ENCODE results near the gene NAB2. TPM values are rescaled to one million over a fixed set of nuclear protein-coding genes. Genes with fewer than 3 reads are reported as not detected.

The NAB2 gene
- total and polyA plus RNA-seq, 9 of the 15 experiments (the other 6 are each of a cell fraction or from before 2014, with no cell fraction given): 0.45 to 40.9 (median 20.4) TPM

- TF ChIP-seq, protein P1, sequence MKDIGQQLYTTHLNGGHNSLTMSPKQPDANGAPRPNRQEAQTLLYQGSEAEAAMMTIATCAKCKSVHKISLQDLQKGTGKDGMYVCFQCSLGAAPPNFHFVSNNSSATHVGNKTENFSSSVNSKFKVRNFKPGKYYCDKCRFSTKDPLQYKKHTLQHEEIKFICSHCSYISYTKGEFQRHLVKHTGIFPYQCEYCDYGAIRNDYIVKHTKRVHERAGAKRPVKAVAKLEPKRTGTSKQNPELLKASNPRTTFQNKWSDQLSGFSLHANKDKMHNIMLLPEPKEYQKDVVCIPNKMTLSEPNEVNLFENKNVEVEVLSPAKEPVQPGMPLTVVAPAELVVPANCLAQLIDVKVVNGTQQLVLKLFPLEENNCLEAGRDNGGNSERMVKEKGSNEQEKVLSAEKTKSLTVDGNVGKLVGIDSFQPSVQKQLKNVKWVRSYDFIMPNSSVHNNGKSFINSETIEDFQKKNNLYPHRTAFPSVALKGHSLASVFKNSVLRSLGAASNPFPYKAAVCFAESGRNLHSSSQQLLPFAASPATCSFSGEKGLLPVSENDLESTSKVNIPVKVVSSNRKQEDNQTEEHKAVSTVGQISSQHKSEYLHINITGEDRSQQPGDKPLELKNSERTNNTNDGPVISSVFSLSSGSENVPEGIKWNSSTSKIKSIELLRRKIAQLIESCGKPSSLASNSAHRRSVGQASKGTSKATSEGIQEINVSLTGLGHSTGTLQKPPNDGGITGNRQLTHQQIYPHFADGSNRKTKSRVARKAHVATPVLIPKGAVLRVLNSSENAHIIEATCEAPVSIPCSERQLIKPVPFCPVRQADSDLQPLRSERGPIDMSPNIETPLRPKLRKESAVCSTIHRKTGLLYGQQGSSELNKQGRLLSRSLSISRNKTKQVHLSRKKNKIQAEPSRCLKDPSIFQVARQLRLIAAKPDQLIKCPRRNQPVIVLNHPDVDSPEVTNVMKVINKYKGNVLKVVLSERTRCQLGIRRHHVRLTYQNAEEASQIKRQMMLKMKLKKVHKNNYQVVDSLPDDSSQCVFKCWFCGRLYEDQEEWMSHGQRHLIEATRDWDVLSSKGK (CRISPR knock-in tag; IDR thresholded peaks at IDR 0.05): no peak
- TF ChIP-seq NR2C1 (IDR thresholded peaks at IDR 0.05): peak; percentile 58; the same call in 1 of the 2 replicates
- 0 out of 2 replicates have a peak, but pooled peaks have one; percentile 39 for TF ChIP-seq NR2C1 (tag; IDR thresholded peaks at IDR 0.05)
- TF ChIP-seq MTF1 (CRISPR knock-in tag; IDR thresholded peaks at IDR 0.05; ENCODE audit: borderline replicate concordance): no peak
- TF ChIP-seq ZNF282 (CRISPR knock-in tag; IDR thresholded peaks at IDR 0.05): no peak
- TF ChIP-seq, protein P2, sequence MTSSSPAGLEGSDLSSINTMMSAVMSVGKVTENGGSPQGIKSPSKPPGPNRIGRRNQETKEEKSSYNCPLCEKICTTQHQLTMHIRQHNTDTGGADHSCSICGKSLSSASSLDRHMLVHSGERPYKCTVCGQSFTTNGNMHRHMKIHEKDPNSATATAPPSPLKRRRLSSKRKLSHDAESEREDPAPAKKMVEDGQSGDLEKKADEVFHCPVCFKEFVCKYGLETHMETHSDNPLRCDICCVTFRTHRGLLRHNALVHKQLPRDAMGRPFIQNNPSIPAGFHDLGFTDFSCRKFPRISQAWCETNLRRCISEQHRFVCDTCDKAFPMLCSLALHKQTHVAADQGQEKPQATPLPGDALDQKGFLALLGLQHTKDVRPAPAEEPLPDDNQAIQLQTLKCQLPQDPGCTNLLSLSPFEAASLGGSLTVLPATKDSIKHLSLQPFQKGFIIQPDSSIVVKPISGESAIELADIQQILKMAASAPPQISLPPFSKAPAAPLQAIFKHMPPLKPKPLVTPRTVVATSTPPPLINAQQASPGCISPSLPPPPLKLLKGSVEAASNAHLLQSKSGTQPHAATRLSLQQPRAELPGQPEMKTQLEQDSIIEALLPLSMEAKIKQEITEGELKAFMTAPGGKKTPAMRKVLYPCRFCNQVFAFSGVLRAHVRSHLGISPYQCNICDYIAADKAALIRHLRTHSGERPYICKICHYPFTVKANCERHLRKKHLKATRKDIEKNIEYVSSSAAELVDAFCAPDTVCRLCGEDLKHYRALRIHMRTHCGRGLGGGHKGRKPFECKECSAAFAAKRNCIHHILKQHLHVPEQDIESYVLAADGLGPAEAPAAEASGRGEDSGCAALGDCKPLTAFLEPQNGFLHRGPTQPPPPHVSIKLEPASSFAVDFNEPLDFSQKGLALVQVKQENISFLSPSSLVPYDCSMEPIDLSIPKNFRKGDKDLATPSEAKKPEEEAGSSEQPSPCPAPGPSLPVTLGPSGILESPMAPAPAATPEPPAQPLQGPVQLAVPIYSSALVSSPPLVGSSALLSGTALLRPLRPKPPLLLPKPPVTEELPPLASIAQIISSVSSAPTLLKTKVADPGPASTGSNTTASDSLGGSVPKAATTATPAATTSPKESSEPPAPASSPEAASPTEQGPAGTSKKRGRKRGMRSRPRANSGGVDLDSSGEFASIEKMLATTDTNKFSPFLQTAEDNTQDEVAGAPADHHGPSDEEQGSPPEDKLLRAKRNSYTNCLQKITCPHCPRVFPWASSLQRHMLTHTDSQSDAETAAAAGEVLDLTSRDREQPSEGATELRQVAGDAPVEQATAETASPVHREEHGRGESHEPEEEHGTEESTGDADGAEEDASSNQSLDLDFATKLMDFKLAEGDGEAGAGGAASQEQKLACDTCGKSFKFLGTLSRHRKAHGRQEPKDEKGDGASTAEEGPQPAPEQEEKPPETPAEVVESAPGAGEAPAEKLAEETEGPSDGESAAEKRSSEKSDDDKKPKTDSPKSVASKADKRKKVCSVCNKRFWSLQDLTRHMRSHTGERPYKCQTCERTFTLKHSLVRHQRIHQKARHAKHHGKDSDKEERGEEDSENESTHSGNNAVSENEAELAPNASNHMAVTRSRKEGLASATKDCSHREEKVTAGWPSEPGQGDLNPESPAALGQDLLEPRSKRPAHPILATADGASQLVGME (CRISPR knock-in tag; IDR thresholded peaks at IDR 0.05): no peak
- TF ChIP-seq ASH1L (IDR thresholded peaks at IDR 0.05; ENCODE audit: borderline replicate concordance, low read depth, partially characterized antibody): no peak
Measured at GRCh38 chr12:57127101-57127725, 38.3 kb downstream of the NAB2 start (continued).

Data from K562 (cell line).